Subcutaneous adipose tissue (tissue), 4 donors: ENCODE data around the gene PGD. TPM values are rescaled to one million over a fixed set of nuclear protein-coding genes. Genes with fewer than 3 reads are reported as not detected.

Experiments used
- CTCF ChIP-seq: fragments of 450-650 bp; IDR thresholded peaks from one replicate; pipeline ENCODE4 v1.5.1; 2016; ENCODE audit warnings: low read depth, mild to moderate bottlenecking, control low read depth, antibody characterized with exemption, moderate library complexity
- total RNA-seq, 4 donors: library from RNA; depleted of rRNA; stranded (reverse); fragments of >200 nt; gene quantifications; one replicate each; pipeline ENCODE4 v1.1.0, GENCODE V29; 2016

Gene PGD
- total RNA-seq, 4 donors from 2014 or later = 252 to 387 (median 294) TPM

GRCh38 chr1:10378081-10378841 lies 20.6 kb upstream of the PGD start:
- TF ChIP-seq CTCF = no peak

GRCh38 chr1:10379101-10379620 lies 19.7 kb upstream of the PGD start:
- TF ChIP-seq CTCF = no peak

- no peak for TF ChIP-seq CTCF
Observed at GRCh38 chr1:10379676-10380075, 19.2 kb upstream of the PGD start.

GRCh38 chr1:10380594-10381275 lies 18.1 kb upstream of the PGD start:
- no peak for TF ChIP-seq CTCF

- no peak for TF ChIP-seq CTCF
Observed at GRCh38 chr1:10383630-10384029, 15.2 kb upstream of the PGD start.

GRCh38 chr1:10384219-10384618 lies 14.6 kb upstream of the PGD start:
- no peak for TF ChIP-seq CTCF
